ENCODE measurements around the gene LYZL4.

LYZL4 gene

GRCh38 chr3:42408156-42408555 is 2.3 kb downstream of the LYZL4 start:
- no peak overlapping the region for H3K27ac Mint-ChIP-seq
- peaks cover 18% of the 10 kb centered on the region for H3K27me3 Mint-ChIP-seq
- no peaks in the 10 kb centered on the region for H3K4me1 Mint-ChIP-seq
- no peaks in the 10 kb centered on the region for H3K36me3 Mint-ChIP-seq
- ATAC-seq (ENCODE audit: low read depth) (no peak), DNase-seq (ENCODE audit: low spot score in 2 of 2) (no peak)
- H3K4me3 Mint-ChIP-seq = no peak overlapping the region
- no peaks in the 10 kb centered on the region for H3K9me3 Mint-ChIP-seq

- Mint-ChIP-seq H3K9me3 (no peaks in the 10 kb centered on the region), H3K4me1 (no peaks in the 10 kb centered on the region), H3K4me3 (no peak overlapping the region), H3K27ac (no peak overlapping the region), H3K36me3 (no peaks in the 10 kb centered on the region), H3K27me3 (peaks cover 18% of the 10 kb centered on the region)
- DNase-seq (ENCODE audit: low spot score in 2 of 2) (no peak), ATAC-seq (ENCODE audit: low read depth) (no peak)
These were observed 3.5 kb downstream of the LYZL4 start for GRCh38 chr3:42406727-42407450.

DNA sequence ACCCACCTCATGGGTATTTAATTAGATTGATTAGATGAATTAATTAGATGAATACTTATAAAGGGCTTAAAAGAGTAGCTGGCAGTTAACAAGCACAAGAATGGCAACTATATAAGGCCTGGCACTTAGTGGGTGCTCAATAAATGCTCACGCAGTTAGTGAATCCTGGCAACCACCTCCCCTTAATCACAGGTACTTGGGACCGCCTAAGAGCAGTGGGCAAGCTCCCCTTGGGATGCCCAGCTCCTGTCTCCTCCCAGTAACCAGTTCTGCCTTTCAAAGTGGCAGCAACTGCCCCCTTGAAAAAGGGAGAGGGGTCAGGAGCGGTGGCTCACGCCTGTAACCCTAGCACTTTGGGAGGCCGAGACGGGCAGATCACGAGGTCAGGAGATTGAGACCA is 4.6 kb downstream of the LYZL4 start:
- H3K27me3 Mint-ChIP-seq = peaks cover 18% of the 10 kb centered on the region
- no peaks in the 10 kb centered on the region for H3K9me3 Mint-ChIP-seq

DNA sequence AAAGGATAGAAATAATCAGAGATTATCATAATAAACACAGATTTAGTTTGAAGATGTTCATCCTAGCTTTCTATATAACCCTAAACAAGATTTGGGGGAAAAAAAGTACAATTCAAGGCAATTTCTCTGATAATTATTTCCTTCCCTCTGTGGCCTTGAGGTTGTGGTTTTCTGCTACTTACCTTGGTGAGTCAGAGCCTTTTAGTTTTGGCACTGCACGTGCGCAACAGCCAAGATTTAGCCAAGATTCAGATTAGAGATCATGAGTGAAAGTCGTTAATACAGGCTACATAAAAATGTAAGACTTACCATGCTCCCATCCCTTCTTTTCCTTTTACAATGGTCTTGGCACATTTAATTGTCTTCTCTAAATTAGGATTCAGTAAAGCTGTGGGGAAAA is 6.7 kb downstream of the LYZL4 start:
- Mint-ChIP-seq H3K4me1 (no peaks in the 10 kb centered on the region), H3K36me3 (no peaks in the 10 kb centered on the region), H3K27ac (no peak overlapping the region), H3K9me3 (no peaks in the 10 kb centered on the region), H3K4me3 (no peak overlapping the region), H3K27me3 (peaks cover 11% of the 10 kb centered on the region)
- ATAC-seq (ENCODE audit: low read depth) (no peak), DNase-seq (ENCODE audit: low spot score in 2 of 2) (no peak)

More for the DNA sequence above, 4.6 kb downstream of the LYZL4 start:
- DNase-seq (ENCODE audit: low spot score in 2 of 2) = no peak
- H3K4me1 Mint-ChIP-seq = no peaks in the 10 kb centered on the region
- ATAC-seq (ENCODE audit: low read depth) = no peak
- H3K27ac Mint-ChIP-seq = no peak overlapping the region
- no peaks in the 10 kb centered on the region for H3K36me3 Mint-ChIP-seq
- no peak overlapping the region for H3K4me3 Mint-ChIP-seq

DNA sequence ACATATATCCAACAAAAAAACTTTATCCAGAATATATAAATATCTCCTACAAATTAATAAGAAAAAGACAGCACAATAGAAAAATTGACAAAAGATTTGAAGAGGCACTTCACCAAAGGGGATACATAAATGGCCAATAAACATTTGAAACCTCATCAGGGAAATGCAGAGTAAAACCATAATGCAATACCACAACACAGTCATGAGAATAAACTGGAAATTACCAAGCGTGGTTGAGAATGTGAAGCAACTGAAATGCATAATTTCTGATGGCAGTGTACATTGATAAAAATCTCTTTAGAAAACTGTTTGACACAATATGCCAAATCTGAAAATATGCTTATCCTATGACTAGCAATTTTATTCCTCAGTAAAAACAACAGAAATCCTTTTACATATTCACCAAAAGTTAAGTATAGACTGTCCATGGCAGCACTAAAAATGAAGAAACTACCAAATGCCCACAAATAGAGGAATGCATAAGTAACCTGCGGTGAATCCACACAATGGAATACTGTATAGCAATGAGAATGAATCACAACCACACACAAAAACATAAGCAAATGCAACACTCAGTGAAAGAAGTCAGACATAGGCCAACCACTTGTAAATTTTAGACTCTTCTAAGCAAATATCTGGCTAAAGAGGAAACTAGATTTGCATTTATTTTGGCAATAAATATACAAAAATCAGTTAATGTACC is 7.9 kb downstream of the LYZL4 start:
- DNase-seq (ENCODE audit: low spot score in 2 of 2) (no peak), ATAC-seq (ENCODE audit: low read depth) (no peak)
- H3K36me3 Mint-ChIP-seq = no peaks in the 10 kb centered on the region
- no peaks in the 10 kb centered on the region for H3K4me1 Mint-ChIP-seq
- H3K4me3 Mint-ChIP-seq = no peak overlapping the region
- no peak overlapping the region for H3K27ac Mint-ChIP-seq
- peaks cover 6% of the 10 kb centered on the region for H3K27me3 Mint-ChIP-seq
- no peaks in the 10 kb centered on the region for H3K9me3 Mint-ChIP-seq

GRCh38 chr3:42398080-42398479 is 12.3 kb downstream of the LYZL4 start:
- H3K4me3 Mint-ChIP-seq = no peak overlapping the region
- no peak overlapping the region for H3K27ac Mint-ChIP-seq
- H3K9me3 Mint-ChIP-seq = no peaks in the 10 kb centered on the region
- DNase-seq (ENCODE audit: low spot score in 2 of 2) = no peak
- no peak for ATAC-seq (ENCODE audit: low read depth)
- no peaks in the 10 kb centered on the region for H3K36me3 Mint-ChIP-seq
- H3K4me1 Mint-ChIP-seq = no peaks in the 10 kb centered on the region
- peaks cover 6% of the 10 kb centered on the region for H3K27me3 Mint-ChIP-seq

GRCh38 chr3:42397644-42398043 is 12.8 kb downstream of the LYZL4 start:
- Mint-ChIP-seq H3K9me3 (no peaks in the 10 kb centered on the region), H3K27ac (no peak overlapping the region), H3K4me3 (no peak overlapping the region), H3K27me3 (peaks cover 9% of the 10 kb centered on the region), H3K36me3 (no peaks in the 10 kb centered on the region), H3K4me1 (no peaks in the 10 kb centered on the region)
- ATAC-seq (ENCODE audit: low read depth) (no peak), DNase-seq (ENCODE audit: low spot score in 2 of 2) (no peak)

DNA sequence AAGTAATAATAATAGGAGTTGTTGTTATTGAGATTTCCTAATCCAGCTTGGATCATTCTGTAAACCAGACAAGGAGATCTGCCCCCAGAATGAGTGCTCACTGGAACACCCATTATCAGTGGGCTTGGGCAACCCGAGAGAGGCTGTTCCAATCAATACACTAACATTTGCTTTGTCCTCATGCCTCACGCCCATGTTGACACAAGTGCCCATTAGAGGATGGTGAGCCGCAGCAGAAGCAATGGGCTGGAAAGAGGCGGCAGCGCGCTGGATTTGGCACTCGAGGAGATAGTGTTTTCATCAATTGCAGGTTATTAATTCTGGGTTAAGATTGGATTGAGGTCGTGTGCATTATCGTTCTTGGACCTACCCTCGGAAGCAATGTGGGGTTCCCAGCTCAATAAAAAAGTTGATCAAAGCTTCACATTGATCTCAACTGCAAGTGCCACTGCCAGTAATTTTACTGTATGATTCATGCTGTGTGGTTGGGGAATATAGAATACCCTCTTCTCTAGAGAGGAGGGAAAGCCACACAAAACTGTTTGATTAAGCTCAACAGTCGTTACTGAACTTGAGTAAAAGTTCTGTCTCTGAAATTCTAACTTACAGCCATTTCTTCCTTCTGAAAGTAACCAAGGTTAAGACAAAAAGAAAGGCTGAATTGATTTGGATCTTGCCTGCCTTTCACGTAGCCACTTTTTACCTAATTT is 15.7 kb downstream of the LYZL4 start:
- Mint-ChIP-seq H3K27me3 (peaks cover 17% of the 10 kb centered on the region), H3K4me3 (no peak overlapping the region), H3K9me3 (no peaks in the 10 kb centered on the region), H3K27ac (no peak overlapping the region), H3K36me3 (no peaks in the 10 kb centered on the region), H3K4me1 (no peaks in the 10 kb centered on the region)
- ATAC-seq (ENCODE audit: low read depth) (no peak), DNase-seq (ENCODE audit: low spot score in 2 of 2) (no peak)

GRCh38 chr3:42387802-42388651 is 22.4 kb downstream of the LYZL4 start:
- Mint-ChIP-seq H3K27ac (no peak overlapping the region), H3K4me3 (no peak overlapping the region), H3K36me3 (no peaks in the 10 kb centered on the region), H3K4me1 (no peaks in the 10 kb centered on the region), H3K27me3 (peaks cover 24% of the 10 kb centered on the region), H3K9me3 (no peaks in the 10 kb centered on the region)
- ATAC-seq (ENCODE audit: low read depth) (no peak), DNase-seq (ENCODE audit: low spot score in 2 of 2) (no peak)

GRCh38 chr3:42381551-42382082 is 28.8 kb downstream of the LYZL4 start:
- ATAC-seq (ENCODE audit: low read depth) (no peak), DNase-seq (ENCODE audit: low spot score in 2 of 2) (no peak)
- H3K4me1 Mint-ChIP-seq = no peaks in the 10 kb centered on the region
- no peaks in the 10 kb centered on the region for H3K9me3 Mint-ChIP-seq
- no peak overlapping the region for H3K4me3 Mint-ChIP-seq
- H3K27ac Mint-ChIP-seq = no peak overlapping the region
- no peaks in the 10 kb centered on the region for H3K36me3 Mint-ChIP-seq
- peaks cover 6% of the 10 kb centered on the region for H3K27me3 Mint-ChIP-seq

DNA sequence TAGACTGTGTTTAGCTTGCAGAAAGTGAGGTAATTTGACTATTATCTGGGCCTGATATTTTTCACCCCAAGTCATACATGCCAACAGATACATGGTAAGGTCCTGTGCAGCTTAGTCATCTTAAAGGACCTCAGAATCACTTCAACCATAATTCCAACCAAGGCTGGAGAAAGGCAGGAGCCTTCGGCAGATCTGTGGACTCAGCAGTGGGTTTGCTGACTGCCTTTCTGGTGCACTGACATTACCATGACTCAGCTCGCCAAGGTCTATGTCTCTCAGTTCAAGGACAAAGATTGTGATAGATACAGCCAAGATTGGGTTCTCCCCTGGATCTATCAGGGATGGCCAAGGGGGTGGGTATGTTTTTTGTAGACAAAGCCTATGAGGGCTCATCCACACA is 32.7 kb downstream of the LYZL4 start:
- ATAC-seq (ENCODE audit: low read depth) (no peak), DNase-seq (ENCODE audit: low spot score in 2 of 2) (no peak)
- no peak overlapping the region for H3K27ac Mint-ChIP-seq
- no peaks in the 10 kb centered on the region for H3K9me3 Mint-ChIP-seq
- no peaks in the 10 kb centered on the region for H3K4me1 Mint-ChIP-seq
- H3K27me3 Mint-ChIP-seq = peaks cover 8% of the 10 kb centered on the region
- no peak overlapping the region for H3K4me3 Mint-ChIP-seq
- H3K36me3 Mint-ChIP-seq = no peaks in the 10 kb centered on the region

DNA sequence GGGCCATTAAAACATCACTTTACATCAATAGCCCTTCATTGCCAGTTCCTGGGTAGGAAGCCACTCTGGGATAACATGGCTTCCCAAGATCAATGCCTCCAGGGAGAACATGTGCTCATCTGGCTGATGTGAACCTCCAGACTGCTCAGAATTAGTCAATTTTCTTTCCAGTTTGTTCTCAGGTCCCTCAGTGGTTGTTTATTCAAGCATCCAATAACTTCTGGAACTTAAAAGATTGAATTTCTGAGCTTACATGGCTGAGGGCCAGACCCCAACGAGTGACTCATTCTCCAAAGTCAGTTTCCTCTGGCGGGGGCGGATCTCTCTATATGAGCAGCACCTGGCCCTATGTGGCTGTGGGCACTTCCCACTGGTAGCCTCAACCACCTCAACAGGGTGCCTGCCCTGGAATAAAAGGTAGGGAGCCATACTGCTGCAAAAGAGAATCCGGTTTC is 34.0 kb downstream of the LYZL4 start:
- Mint-ChIP-seq H3K27ac (no peak overlapping the region), H3K9me3 (no peaks in the 10 kb centered on the region), H3K27me3 (peaks cover 10% of the 10 kb centered on the region), H3K4me3 (no peak overlapping the region), H3K36me3 (no peaks in the 10 kb centered on the region), H3K4me1 (no peaks in the 10 kb centered on the region)
- no peak for ATAC-seq (ENCODE audit: low read depth)
- no peak for DNase-seq (ENCODE audit: low spot score in 2 of 2)

GRCh38 chr3:42375121-42375800 is 35.1 kb downstream of the LYZL4 start:
- Mint-ChIP-seq H3K36me3 (peaks cover 1% of the 10 kb centered on the region), H3K9me3 (peaks cover 5% of the 10 kb centered on the region), H3K4me3 (no peak overlapping the region), H3K4me1 (no peaks in the 10 kb centered on the region), H3K27ac (no peak overlapping the region), H3K27me3 (peaks cover 10% of the 10 kb centered on the region)
- no peak for ATAC-seq (ENCODE audit: low read depth)
- DNase-seq (ENCODE audit: low spot score in 2 of 2) = no peak

All from memory B cell (primary cell).